ENCODE measurements around the gene STAG1.
"Not testable (repeated sequence)": the region's sequence is repeated elsewhere in the genome, so short reads cannot be mapped to it uniquely, and the experiment has no call there.

Gene STAG1

GRCh38 chr3:136343873-136344555, 408.2 kb downstream of the STAG1 start:
- DNase-seq (ENCODE audit: extremely low read depth, insufficient read length) = no peak
- H3K4me3 ChIP-seq (replicated peaks; ENCODE audit: low read depth, low read length) = no peak overlapping the region
- TF ChIP-seq CTCF (IDR thresholded peaks at IDR 0.05; ENCODE audit: insufficient read depth, low read length, poor library complexity, severe bottlenecking) = no peak
- no peaks in the 10 kb centered on the region; the same call in none of the 2 replicates for H3K36me3 ChIP-seq (ENCODE audit: control insufficient read depth, insufficient read depth, low read length)
- no peaks in the 10 kb centered on the region for H3K27me3 ChIP-seq (replicated peaks; ENCODE audit: control insufficient read depth, insufficient read depth, low read length)

- Histone ChIP-seq H3K27me3 (replicated peaks; ENCODE audit: control insufficient read depth, insufficient read depth, low read length) (no peaks in the 10 kb centered on the region), H3K4me3 (replicated peaks; ENCODE audit: low read depth, low read length) (no peak overlapping the region), H3K36me3 (ENCODE audit: control insufficient read depth, insufficient read depth, low read length) (no peaks in the 10 kb centered on the region; the same call in none of the 2 replicates)
- no peak for DNase-seq (ENCODE audit: extremely low read depth, insufficient read length)
- TF ChIP-seq CTCF (IDR thresholded peaks at IDR 0.05; ENCODE audit: insufficient read depth, low read length, poor library complexity, severe bottlenecking) = no peak
Observed at GRCh38 chr3:136343446-136343845, 408.7 kb downstream of the STAG1 start.

GRCh38 chr3:136336329-136337100, 415.7 kb downstream of the STAG1 start:
- DNase-seq (ENCODE audit: extremely low read depth, insufficient read length) = no peak
- TF ChIP-seq CTCF (IDR thresholded peaks at IDR 0.05; ENCODE audit: insufficient read depth, low read length, poor library complexity, severe bottlenecking) = no peak
- H3K36me3 ChIP-seq (ENCODE audit: control insufficient read depth, insufficient read depth, low read length) = peaks cover 11% of the 10 kb centered on the region
- H3K27me3 ChIP-seq (replicated peaks; ENCODE audit: control insufficient read depth, insufficient read depth, low read length) = no peaks in the 10 kb centered on the region
- H3K4me3 ChIP-seq (replicated peaks; ENCODE audit: low read depth, low read length) = no peak overlapping the region

GRCh38 chr3:136334726-136335125, 417.5 kb downstream of the STAG1 start:
- not testable (repeated sequence) for H3K27me3 ChIP-seq (replicated peaks; ENCODE audit: control insufficient read depth, insufficient read depth, low read length); H3K4me3 ChIP-seq (replicated peaks; ENCODE audit: low read depth, low read length); DNase-seq (ENCODE audit: extremely low read depth, insufficient read length)
- H3K36me3 ChIP-seq (ENCODE audit: control insufficient read depth, insufficient read depth, low read length) = peaks cover 11% of the 10 kb centered on the region

- no peaks in the 10 kb centered on the region for H3K27me3 ChIP-seq (replicated peaks; ENCODE audit: control insufficient read depth, insufficient read depth, low read length)
- H3K36me3 ChIP-seq (ENCODE audit: control insufficient read depth, insufficient read depth, low read length) = peaks cover 13% of the 10 kb centered on the region
- no peak overlapping the region for H3K4me3 ChIP-seq (replicated peaks; ENCODE audit: low read depth, low read length)
- no peak for DNase-seq (ENCODE audit: extremely low read depth, insufficient read length)
- TF ChIP-seq CTCF (IDR thresholded peaks at IDR 0.05; ENCODE audit: insufficient read depth, low read length, poor library complexity, severe bottlenecking) = no peak
Observed at GRCh38 chr3:136334209-136334608, 418.0 kb downstream of the STAG1 start.

- Histone ChIP-seq H3K27me3 (replicated peaks; ENCODE audit: control insufficient read depth, insufficient read depth, low read length) (no peaks in the 10 kb centered on the region), H3K4me3 (replicated peaks; ENCODE audit: low read depth, low read length) (no peak overlapping the region), H3K36me3 (ENCODE audit: control insufficient read depth, insufficient read depth, low read length) (peaks cover 19% of the 10 kb centered on the region)
- DNase-seq (ENCODE audit: extremely low read depth, insufficient read length) = no peak
- no peak for TF ChIP-seq CTCF (IDR thresholded peaks at IDR 0.05; ENCODE audit: insufficient read depth, low read length, poor library complexity, severe bottlenecking)
Observed at GRCh38 chr3:136332776-136333175, 419.4 kb downstream of the STAG1 start.

Measured in GM06990 (cell line).